ENCODE measurements around the gene NLRP9. TPM values are rescaled to one million over a fixed set of nuclear protein-coding genes. Genes with fewer than 3 reads are reported as not detected.

NLRP9 gene
- total and polyA plus RNA-seq, 2 of the 13 experiments (the other 11 are each of a cell fraction or from before 2014, with no cell fraction given) = not detected

- ChIA-PET CTCF (ENCODE audit: low intra/inter-chr PET ratio, low total read pairs) (no interaction called here), POLR2A (no interaction called here)
- ATAC-seq = peak; percentile 34; the same call in 1 of the 3 replicates
- in situ Hi-C loops (cut with HindIII; ENCODE audit: extremely low pct_ligation_motif_present, low pct_unique_long_range_greater_than_20kb) = no loop called here
- H3K27ac ChIP-seq (ENCODE audit: extremely low read length, insufficient read depth, low read length) = no peak overlapping the region
- H3K79me2 ChIP-seq (ENCODE audit: insufficient read depth, low read length) = no peaks in the 10 kb centered on the region
- TF ChIP-seq ZSCAN20 (CRISPR knock-in tag; IDR thresholded peaks at IDR 0.05; ENCODE audit: borderline replicate concordance) (no peak), ZBTB21 (CRISPR knock-in tag; IDR thresholded peaks at IDR 0.05) (peak; percentile 85), ZMYM3 (CRISPR knock-in tag; IDR thresholded peaks at IDR 0.05) (peak; percentile 11; the same call in 1 of the 2 replicates), ZNF770 (CRISPR knock-in tag; IDR thresholded peaks at IDR 0.05) (peak; percentile 56), FOSL2 (CRISPR knock-in tag; IDR thresholded peaks at IDR 0.05) (peak; percentile 57; the same call in 1 of the 2 replicates), E2F5 (CRISPR knock-in tag; conservative IDR thresholded peaks at IDR 0.05) (no peak), ZNF121 (CRISPR knock-in tag; IDR thresholded peaks at IDR 0.05) (peak; percentile 69; the same call in 1 of the 2 replicates), PBX2 (CRISPR knock-in tag; IDR thresholded peaks at IDR 0.05) (peak; percentile 26; the same call in 1 of the 2 replicates), CREB1 (IDR thresholded peaks at IDR 0.05) (peak; percentile 50; the same call in 1 of the 2 replicates), CREB1 (CRISPR knock-in tag; IDR thresholded peaks at IDR 0.05) (no peak)
- peaks cover 9% of the 10 kb centered on the region; the same call in 1 of the 2 replicates for H3K9me3 ChIP-seq (ENCODE audit: low read length)
- no TSS peak for BruUV-seq (replicated peaks)
- no peaks in the 10 kb centered on the region for H3K36me3 ChIP-seq (replicated peaks in 1 of 2; ENCODE audit: control insufficient read depth in 1 of 2, insufficient read depth in 2 of 2, low read length in 2 of 2)
- 1% methylated on average over 5 of the region's 5 CpGs for WGBS (ENCODE audit: low lambda C conversion rate)
- H4K20me1 ChIP-seq (ENCODE audit: insufficient read depth, low read length) = no peaks in the 10 kb centered on the region
- no peak overlapping the region for H3K4me2 ChIP-seq (ENCODE audit: low read depth, low read length)
- H3K4me1 ChIP-seq (ENCODE audit: insufficient read depth, low read length) = peaks cover 7% of the 10 kb centered on the region; the same call in 1 of the 2 replicates
- no peak overlapping the region for H2AFZ ChIP-seq (ENCODE audit: low read length)
- peaks cover 2 to 13% of the 10 kb centered on the region in 2 experiments; a peak in 3 of 5 replicates for H3K27me3 ChIP-seq (ENCODE audit: control insufficient read depth in 1 of 2, insufficient read depth in 2 of 2, low read length in 2 of 2)
- intact Hi-C loops (cut with micrococcal nuclease; ENCODE audit: unreplicated experiment) = no loop called here
- DNase-seq (ENCODE audit: low spot score) = no peak
- H3K9ac ChIP-seq (ENCODE audit: insufficient read depth, low read depth, low read length) = no peak overlapping the region
- FAIRE-seq = no peak
- no peak overlapping the region for H3K4me3 ChIP-seq (replicated peaks in 1 of 3; ENCODE audit: insufficient read depth in 1 of 3, low read depth in 2 of 3, low read length in 3 of 3)
Observed at GRCh38 chr19:55720214-55720746, 17.9 kb downstream of the NLRP9 start.
